ENCODE measurements around the gene MOGAT1.

- TF ChIP-seq YY1 (IDR thresholded peaks at IDR 0.05; ENCODE audit: insufficient read depth, insufficient read length) (no peak), ZNF274 (IDR thresholded peaks at IDR 0.05; ENCODE audit: low read depth, low read length) (no peak)
Measured at GRCh38 chr2:222621893-222622292, 49.6 kb upstream of the MOGAT1 start.

Data from NT2/D1 (cell line).